HEK293 (cell line): ENCODE data around the gene MRPL20.

Experiments
- CTCF ChIA-PET: fragments of 350-600 bp; formaldehyde crosslinking; extraction: SDS; loops from one replicate; lab custom pipeline; 2021; ENCODE audit warnings: antibody characterized with exemption; lab: Yijun Ruan, JAX
- POLR2A ChIA-PET: fragments of 300-600 bp; formaldehyde crosslinking; extraction: SDS; loops from one replicate; lab custom pipeline; 2020; ENCODE audit warnings: antibody characterized with exemption, inconsistent platforms; lab: Yijun Ruan, JAX
- H3K27ac ChIP-seq: fragments of 200-500 bp; sonication (Bioruptor generic); 2 replicates; pipeline ENCODE4 v1.5.1; 2014; ENCODE audit warnings: low read depth, low read length, control low read depth, inconsistent platforms; ENCODE audit errors: extremely low read depth
- H3K36me3 ChIP-seq, 2 experiments: fragments of 200-500 bp in 1 of 2; sonication (Bioruptor generic) in 1 of 2; 1 replicate in 1 of 2; 2 replicates in 1 of 2; pipeline ENCODE4 v1.5.1; 2014 to 2017; ENCODE audit warnings: inconsistent platforms in 2 of 2, low read length in 2 of 2; ENCODE audit not compliant: control insufficient read depth in 2 of 2, insufficient read depth in 1 of 2
- H3K4me1 ChIP-seq: fragments of 200-500 bp; sonication (Bioruptor generic); 2 replicates; pipeline ENCODE4 v1.5.1; 2014; ENCODE audit warnings: mild to moderate bottlenecking, low read length, inconsistent platforms; ENCODE audit not compliant: control insufficient read depth, insufficient read depth
- H3K4me3 ChIP-seq: 2 replicates; pipeline ENCODE4 v1.5.1; 2011; ENCODE audit warnings: low read depth, mild to moderate bottlenecking, control low read depth, low read length, moderate library complexity
- H3K9me3 ChIP-seq: fragments of 200-500 bp; sonication (Bioruptor generic); 2 replicates; pipeline ENCODE4 v1.5.1; 2014; ENCODE audit warnings: low read depth, low read length, inconsistent platforms; ENCODE audit not compliant: control insufficient read depth, insufficient read depth
- HIC1 ChIP-seq: fragments of 450-650 bp; formaldehyde crosslinking; IDR thresholded peaks from 2 replicates; pipeline ENCODE4 v1.5.1; 2016; ENCODE audit warnings: missing biosample characterization, missing genetic modification characterization
- HOXA7 ChIP-seq: sonication (generic); formaldehyde crosslinking; IDR thresholded peaks from 2 replicates; pipeline ENCODE4 v1.8.1; 2022; ENCODE audit warnings: missing genetic modification reagents, borderline replicate concordance
- ZBTB11 ChIP-seq: fragments of 450-650 bp; formaldehyde crosslinking; conservative IDR thresholded peaks from 2 replicates; pipeline ENCODE4 v1.5.1; 2016; ENCODE audit warnings: low read depth, missing biosample characterization, missing genetic modification characterization
- ZBTB8A ChIP-seq: fragments of 450-650 bp; formaldehyde crosslinking; IDR thresholded peaks from 2 replicates; pipeline ENCODE4 v1.5.1; 2016; ENCODE audit warnings: missing biosample characterization, missing genetic modification characterization
- ZNF16 ChIP-seq: fragments of 450-650 bp; formaldehyde crosslinking; IDR thresholded peaks from 2 replicates; pipeline ENCODE4 v1.5.1; 2016; ENCODE audit warnings: low read depth, missing biosample characterization, missing genetic modification characterization
- ZNF18 ChIP-seq: fragments of 450-650 bp; formaldehyde crosslinking; IDR thresholded peaks from 2 replicates; pipeline ENCODE4 v1.5.1; 2016; ENCODE audit warnings: missing biosample characterization, missing genetic modification characterization
- ZNF24 ChIP-seq: fragments of 450-650 bp; formaldehyde crosslinking; IDR thresholded peaks from 2 replicates; pipeline ENCODE4 v1.5.1; 2016; ENCODE audit warnings: missing biosample characterization, missing genetic modification characterization
- ZNF274 ChIP-seq, 2 experiments: fragments of 200-500 bp in 1 of 2; fragments of 450-650 bp in 1 of 2; sonication (Bioruptor generic) in 1 of 2; formaldehyde crosslinking in 1 of 2; IDR thresholded peaks; 2 replicates each; pipeline versions ENCODE4 v1.5.1 to v1.6.1; 2014 to 2016; ENCODE audit warnings: borderline replicate concordance in 1 of 2, inconsistent platforms in 1 of 2, low read length in 1 of 2, missing biosample characterization in 1 of 2, missing genetic modification characterization in 1 of 2
- ZNF311 ChIP-seq: fragments of 450-650 bp; formaldehyde crosslinking; IDR thresholded peaks from 2 replicates; pipeline ENCODE4 v1.5.1; 2017; ENCODE audit warnings: missing biosample characterization, missing genetic modification characterization, borderline replicate concordance
- ZNF366 ChIP-seq: fragments of 450-650 bp; formaldehyde crosslinking; conservative IDR thresholded peaks from 2 replicates; pipeline ENCODE4 v1.5.1; 2016; ENCODE audit warnings: missing biosample characterization, missing genetic modification characterization
- ZNF521 ChIP-seq: fragments of 450-650 bp; formaldehyde crosslinking; IDR thresholded peaks from 2 replicates; pipeline ENCODE4 v1.5.1; 2017; ENCODE audit warnings: missing biosample characterization, mild to moderate bottlenecking, missing genetic modification characterization
- ZNF654 ChIP-seq: fragments of 450-650 bp; formaldehyde crosslinking; IDR thresholded peaks from 2 replicates; pipeline ENCODE4 v1.5.1; 2016; ENCODE audit warnings: low read depth, missing biosample characterization, missing genetic modification characterization
- ZNF701 ChIP-seq: fragments of 450-650 bp; formaldehyde crosslinking; IDR thresholded peaks from 2 replicates; pipeline ENCODE4 v1.5.1; 2016; ENCODE audit warnings: missing biosample characterization, missing genetic modification characterization
- ZNF76 ChIP-seq: fragments of 450-650 bp; formaldehyde crosslinking; IDR thresholded peaks from 2 replicates; pipeline ENCODE4; 2016; ENCODE audit warnings: low read depth, missing biosample characterization, missing genetic modification characterization, borderline replicate concordance

Gene MRPL20

GRCh38 chr1:1367315-1367714, 39.8 kb downstream of the MRPL20 start:
- H3K4me1 ChIP-seq: no peaks in the 10 kb centered on the region
- no peak overlapping the region for H3K4me3 ChIP-seq
- peaks cover 0 to 16% of the 10 kb centered on the region in 2 experiments; a peak in 1 of 3 replicates for H3K36me3 ChIP-seq
- TF ChIP-seq ZNF311 (tag by site-specific recombination): peak; percentile 44; the same call in 1 of the 2 replicates
- peak; percentile 100 for TF ChIP-seq ZNF18 (tag by site-specific recombination)
- TF ChIP-seq ZBTB8A (tag by site-specific recombination): no peak
- CTCF ChIA-PET: no interaction called here
- no peak overlapping the region for H3K27ac ChIP-seq
- POLR2A ChIA-PET: no interaction called here
- no peaks in the 10 kb centered on the region for H3K9me3 ChIP-seq

- Histone ChIP-seq H3K4me3 (no peak overlapping the region), H3K27ac (no peak overlapping the region), H3K36me3 (peaks cover 0 to 11% of the 10 kb centered on the region in 2 experiments; a peak in 1 of 3 replicates), H3K9me3 (no peaks in the 10 kb centered on the region), H3K4me1 (no peaks in the 10 kb centered on the region)
- TF ChIP-seq ZNF16 (tag by site-specific recombination) (no peak), ZNF18 (tag by site-specific recombination) (peak; percentile 100), ZNF701 (tag by site-specific recombination) (no peak), HOXA7 (no peak)
- POLR2A ChIA-PET: no interaction called here
- CTCF ChIA-PET: no interaction called here
Measured at GRCh38 chr1:1366699-1367066, 40.4 kb downstream of the MRPL20 start.

- H3K36me3 ChIP-seq: peaks cover 0 to 5% of the 10 kb centered on the region in 2 experiments; a peak in 1 of 3 replicates
- CTCF ChIA-PET: no interaction called here
- POLR2A ChIA-PET: no interaction called here
- no peak overlapping the region for H3K27ac ChIP-seq
- no peak for TF ChIP-seq ZNF274 (IDR thresholded peaks at IDR 0.05; ENCODE audit: low read length)
- TF ChIP-seq ZNF274 (tag by site-specific recombination; IDR thresholded peaks at IDR 0.05; ENCODE audit: borderline replicate concordance): peak; percentile 42; the same call in 1 of the 2 replicates
- no peak for TF ChIP-seq ZNF521 (tag by site-specific recombination)
- peak; percentile 100 for TF ChIP-seq ZNF18 (tag by site-specific recombination)
- 0 out of 2 replicates have a peak, but pooled peaks have one; percentile 22 for TF ChIP-seq ZNF366 (tag by site-specific recombination)
- TF ChIP-seq ZNF76 (tag by site-specific recombination): no peak
- TF ChIP-seq, all 188 proteins: peak for 3
- Histone ChIP-seq H3K4me1 (no peaks in the 10 kb centered on the region), H3K4me3 (no peak overlapping the region), H3K9me3 (no peaks in the 10 kb centered on the region)
Measured at GRCh38 chr1:1365875-1366698, 41.0 kb downstream of the MRPL20 start.

GRCh38 chr1:1364266-1364665, 42.8 kb downstream of the MRPL20 start:
- Histone ChIP-seq H3K4me1 (no peaks in the 10 kb centered on the region), H3K36me3 (no peaks in the 10 kb centered on the region), H3K9me3 (no peaks in the 10 kb centered on the region), H3K27ac (no peak overlapping the region), H3K4me3 (no peak overlapping the region)
- ChIA-PET POLR2A (no interaction called here), CTCF (interaction anchor here (0.6 kb wide), 1 partner anchor 629 kb away, joined by 3 read pairs; no protein-coding TSS in a partner anchor)
- no peak for TF ChIP-seq ZBTB11 (tag by site-specific recombination)
- TF ChIP-seq ZNF24: no peak
- no peak for TF ChIP-seq ZNF654
- TF ChIP-seq HIC1: no peak
